HG02759 (cell line): ENCODE results near the gene HAPLN3.

ENCODE experiments used
- ATAC-seq: cut with Tn5 transposase; IDR thresholded peaks from one replicate; pipeline ENCODE4 v1.9.1; 2021; ENCODE audit warnings: mild to moderate bottlenecking, moderate library complexity; ENCODE audit not compliant: unreplicated experiment

HAPLN3 gene

DNA sequence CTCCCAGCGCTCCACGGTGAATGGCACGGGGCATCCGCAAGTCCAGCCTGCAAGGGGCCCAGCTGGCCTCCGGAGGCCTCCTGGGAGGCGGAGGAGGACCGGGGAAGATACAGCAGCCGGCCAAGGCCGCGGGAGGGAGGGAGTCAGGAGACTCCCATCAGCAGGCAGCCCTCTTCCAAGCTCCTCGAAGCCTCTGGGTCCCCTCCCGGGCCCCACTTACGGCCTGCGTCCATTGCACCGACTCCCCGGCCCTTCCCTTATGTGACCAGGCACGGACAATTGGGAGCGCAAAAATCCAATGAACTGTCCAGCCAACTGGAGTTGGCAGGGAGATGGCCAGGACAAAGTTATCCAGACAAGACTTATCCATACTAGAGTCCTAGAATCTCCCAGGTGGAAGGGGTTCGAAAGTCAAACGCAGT is 17.2 kb upstream of the HAPLN3 start:
- no peak for ATAC-seq

DNA sequence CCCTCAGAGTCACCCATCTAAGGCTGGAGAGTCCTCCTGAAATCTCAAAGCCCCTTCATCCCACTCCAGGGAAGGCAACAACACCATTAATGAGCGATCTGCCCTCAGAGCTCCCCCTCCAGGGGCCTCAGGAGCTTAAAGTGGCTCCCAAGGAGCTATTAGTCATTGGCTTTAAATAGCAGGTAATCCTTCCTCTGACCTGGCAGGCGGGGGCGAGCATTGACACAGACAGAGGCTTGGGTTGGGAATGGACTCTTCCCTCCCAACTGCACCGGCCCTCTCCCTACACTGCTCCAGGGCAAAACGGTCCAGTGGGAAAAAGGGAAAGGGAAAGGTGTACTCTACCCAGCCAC is 16.4 kb upstream of the HAPLN3 start:
- ATAC-seq = no peak

DNA sequence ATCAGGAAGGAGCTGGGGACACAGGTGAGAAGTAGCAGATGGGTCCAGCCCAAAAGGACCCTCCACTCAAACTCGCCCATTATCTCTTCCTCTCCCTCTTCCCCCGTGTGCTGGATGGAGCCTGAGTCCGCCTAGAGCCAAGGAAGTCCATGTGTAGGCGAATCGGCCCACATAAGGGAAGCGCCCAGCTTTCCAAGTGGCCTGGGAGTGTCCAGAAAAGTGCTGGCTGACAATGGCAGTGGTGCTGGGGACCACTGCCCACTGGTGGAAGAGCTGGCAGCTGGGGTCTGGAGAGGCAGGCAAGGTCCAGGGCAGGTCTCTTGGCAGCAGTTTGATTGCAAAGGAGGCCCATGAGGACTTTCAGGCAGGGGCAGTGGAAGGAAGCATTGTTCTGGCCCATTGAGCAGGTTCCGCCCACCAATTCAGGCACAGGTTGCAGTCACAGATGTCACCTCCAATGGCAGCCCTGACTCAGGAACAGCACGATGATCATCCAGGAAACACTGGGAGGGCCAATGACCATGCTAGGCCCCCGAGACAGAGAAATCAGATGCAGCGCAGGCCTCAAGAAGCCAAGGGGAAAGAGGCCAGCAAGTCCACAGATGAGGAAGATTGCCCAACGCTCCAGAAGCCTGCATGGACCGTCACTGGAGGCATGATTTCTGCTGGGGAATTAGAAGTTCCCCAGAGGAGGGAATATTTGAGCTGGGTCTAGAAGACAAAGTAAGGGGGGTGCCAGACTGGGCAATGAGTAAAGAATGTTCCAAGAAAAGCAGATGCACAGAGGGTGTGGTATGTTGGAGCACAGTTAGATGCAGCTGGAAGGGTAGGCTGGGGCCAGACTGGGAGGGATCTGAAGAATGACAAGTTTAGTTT is 14.8 kb upstream of the HAPLN3 start:
- ATAC-seq = no peak

DNA sequence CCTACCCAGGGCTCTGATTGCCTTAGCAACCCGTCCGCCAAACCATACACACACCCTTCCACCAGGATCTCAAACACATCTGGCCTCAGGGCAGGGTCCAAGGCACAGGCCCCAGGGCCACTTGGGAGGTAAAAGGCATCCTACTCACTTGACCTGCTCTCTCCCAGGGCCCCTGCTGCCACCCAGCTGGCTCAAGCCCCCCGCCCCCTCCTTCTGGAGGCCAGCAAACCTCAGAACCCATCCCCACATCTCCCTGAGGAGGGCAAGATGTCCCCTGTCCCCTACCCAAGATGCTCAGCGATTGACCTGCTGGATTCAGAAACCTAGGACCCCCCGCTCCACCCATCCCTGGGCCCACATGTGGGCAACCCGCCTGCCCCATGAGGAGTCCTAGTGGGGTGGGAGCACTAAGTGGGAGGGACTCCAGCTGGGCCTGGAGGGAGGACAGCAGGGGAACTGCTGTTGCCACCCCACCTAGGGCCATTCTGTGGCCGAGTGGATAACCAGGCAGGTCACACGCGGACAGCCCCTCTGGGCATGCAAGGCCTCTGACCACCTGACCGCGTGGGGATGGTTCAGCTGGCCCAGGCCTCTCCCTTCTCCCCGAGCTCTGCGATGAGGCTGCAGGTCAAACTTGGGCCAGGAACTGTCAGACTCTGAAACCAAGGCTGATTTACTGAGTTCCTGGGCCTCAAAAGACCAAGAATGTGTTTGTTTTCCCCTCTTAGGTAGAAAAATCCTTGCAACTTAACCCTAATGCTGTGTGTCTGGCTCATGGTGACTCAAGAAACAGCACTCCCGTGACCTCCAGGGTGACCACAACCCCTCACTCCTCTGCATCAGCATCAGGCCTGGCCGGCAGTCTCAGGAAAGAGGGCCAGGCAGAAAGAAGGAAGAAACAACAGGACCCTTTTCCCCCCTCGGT is 13.6 kb upstream of the HAPLN3 start:
- no peak for ATAC-seq

DNA sequence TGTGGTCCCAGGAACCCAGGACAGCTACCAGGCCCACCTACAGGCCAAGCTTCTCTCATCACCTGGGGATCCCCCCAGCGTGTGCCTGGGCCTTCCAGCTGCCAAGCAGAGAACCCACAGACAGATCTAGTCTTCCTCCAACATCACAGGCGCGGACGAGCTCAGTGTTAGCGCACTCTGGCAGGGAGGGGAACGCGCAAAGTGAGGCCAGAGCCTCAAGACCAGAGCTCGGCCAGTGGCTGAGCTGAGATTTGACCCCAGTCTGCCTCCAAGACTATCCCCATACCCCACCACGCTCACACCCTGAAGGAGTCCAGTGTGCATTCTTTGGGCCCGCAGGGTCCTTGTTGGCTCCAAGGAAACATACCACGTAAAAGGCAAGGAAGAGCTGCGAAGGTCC is 12.8 kb upstream of the HAPLN3 start:
- ATAC-seq = no peak

DNA sequence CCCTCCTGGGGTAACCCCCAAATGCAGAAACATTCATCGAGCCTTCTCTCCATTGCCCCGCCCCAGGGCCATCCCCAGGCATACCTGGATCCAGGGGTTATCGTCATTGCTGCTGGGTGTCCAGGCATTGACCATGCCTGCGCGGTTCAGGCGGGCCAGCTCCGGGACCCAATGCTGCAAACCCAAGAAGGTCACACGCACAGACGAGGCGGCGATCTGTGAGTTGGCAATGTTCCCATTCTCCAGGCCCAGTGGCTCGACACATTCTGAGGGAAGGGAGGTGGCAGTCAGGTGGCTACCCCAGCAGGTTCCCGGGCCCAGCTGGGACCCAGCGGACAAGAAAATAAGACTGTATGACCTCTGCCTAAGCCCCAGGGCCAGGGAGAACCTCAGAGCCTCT is 11.8 kb upstream of the HAPLN3 start:
- ATAC-seq = no peak

DNA sequence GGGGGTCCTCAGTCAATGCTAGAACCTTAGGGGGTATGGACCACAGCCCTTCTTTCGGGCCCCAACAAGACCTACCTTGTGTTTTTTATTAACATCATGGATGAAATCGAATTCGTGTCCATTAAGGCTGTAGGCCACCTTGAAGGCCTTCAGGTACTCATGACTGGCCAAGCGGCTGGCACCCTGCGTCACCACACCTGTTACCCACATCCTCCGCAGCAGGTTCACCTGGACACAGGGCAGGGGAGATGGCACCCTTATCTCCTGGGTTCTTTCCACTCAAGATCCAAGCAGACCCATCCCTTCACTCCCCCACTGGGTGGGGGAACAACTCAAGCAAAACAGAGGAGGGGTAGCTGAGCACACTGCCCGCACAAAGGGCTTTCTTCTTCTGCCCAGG is 11.2 kb upstream of the HAPLN3 start:
- no peak for ATAC-seq

DNA sequence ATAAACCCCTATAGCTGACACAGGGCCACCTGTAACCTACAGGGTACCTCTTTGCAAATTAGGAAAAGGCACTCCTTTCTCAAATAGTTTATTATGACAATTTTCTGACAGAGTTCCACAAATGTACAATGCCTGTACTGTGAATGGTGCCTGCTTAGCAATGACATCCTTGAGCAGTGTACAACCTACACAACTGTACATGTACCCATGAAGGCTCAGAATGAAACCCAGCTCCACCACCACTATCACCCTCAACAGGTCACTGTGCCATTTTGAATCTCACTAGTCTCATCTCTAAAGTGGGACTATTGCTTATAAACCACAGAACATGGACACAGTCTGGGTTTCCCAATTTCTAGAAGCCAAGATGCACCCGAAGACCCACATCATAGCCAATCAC is 10.8 kb upstream of the HAPLN3 start:
- ATAC-seq = no peak

DNA sequence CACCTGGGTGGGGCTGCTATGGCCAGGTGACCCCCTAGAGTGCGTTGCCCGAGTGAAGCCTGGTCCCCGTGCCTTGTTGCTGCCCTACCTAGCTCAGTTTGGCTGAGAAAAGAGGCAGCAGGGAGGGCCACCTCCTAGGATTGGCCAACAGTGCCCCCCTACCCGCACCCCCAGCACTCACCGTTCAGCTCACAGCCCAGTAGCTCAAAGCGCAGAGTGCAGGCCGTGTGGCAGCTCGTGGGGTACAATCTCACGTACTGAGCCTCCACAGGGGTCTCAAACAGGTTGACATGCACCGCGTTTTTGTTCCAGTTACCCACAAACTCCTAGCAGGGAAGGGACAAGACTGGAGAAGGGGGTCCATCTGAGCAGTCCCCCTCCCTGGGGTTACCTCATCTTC is 10.2 kb upstream of the HAPLN3 start:
- ATAC-seq = no peak

DNA sequence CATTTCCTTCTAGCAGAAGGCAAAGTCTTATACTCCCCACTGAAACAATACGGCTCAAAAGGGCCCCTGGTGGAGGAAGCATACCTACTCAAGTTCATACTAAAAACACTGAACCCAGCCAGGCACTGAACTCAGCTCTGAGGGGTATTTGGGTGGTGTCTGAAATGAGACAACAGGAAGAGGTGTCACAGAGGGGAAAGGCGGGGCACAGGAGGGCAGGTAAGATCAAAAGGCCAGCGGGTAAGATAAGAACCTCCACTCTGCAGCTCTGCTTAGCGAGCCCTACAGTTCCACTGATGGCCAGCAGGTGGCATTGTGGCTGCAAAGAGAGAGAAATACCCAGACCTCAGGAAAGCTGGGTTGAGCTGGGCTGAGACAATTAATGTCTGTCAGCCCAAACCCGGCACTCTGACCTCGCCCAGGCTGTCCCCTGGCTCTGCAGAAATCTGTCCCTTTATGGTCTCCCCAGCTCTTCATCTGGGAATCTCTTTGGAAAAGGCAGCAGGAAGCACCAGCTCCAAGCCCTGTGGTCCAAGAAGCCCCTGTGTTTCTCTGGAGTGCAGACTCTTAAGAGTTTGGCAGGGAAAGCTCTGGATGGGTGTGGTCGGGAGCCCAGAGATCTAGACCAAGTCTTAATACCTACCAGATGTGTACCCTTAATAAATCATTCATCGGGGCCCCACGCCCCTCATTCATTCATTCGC is 9.4 kb upstream of the HAPLN3 start:
- ATAC-seq = peak; percentile 88

DNA sequence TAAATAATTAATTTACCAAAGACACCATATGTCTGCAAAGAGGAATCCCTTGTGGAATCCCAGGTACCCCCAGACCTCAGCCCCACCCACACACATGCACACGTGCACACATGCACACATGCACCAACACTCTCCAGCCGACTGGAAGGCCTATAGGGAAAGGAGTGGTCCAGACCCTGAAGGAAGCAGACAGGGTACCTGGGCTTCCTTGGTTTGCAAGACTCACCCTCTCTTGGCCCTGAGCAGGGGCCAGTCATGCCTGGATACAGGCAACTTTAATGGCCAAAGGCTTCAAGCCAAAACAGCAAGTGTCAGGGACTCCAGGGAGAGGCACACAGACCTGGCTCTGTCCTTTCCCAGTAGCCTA is 8.9 kb upstream of the HAPLN3 start:
- no peak for ATAC-seq

DNA sequence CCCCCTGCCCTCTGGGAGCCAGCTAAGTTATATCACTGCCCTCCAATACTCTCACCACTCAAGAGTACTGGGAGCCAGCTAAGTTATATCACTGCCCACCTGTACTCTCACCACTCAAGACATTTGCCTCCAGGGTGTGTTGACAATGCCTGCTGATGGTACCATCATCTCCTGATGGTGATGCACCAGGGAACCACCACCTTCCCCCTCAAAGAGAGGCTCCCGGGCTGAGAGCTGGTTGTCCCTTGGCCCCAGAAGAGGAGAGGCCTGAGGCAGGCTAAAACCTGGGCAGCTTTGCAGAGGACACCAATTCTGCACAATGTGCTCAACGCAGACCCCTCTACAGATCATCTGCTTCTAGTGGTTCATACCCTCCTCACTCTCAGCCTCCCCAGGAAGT is 7.5 kb upstream of the HAPLN3 start:
- no peak for ATAC-seq

DNA sequence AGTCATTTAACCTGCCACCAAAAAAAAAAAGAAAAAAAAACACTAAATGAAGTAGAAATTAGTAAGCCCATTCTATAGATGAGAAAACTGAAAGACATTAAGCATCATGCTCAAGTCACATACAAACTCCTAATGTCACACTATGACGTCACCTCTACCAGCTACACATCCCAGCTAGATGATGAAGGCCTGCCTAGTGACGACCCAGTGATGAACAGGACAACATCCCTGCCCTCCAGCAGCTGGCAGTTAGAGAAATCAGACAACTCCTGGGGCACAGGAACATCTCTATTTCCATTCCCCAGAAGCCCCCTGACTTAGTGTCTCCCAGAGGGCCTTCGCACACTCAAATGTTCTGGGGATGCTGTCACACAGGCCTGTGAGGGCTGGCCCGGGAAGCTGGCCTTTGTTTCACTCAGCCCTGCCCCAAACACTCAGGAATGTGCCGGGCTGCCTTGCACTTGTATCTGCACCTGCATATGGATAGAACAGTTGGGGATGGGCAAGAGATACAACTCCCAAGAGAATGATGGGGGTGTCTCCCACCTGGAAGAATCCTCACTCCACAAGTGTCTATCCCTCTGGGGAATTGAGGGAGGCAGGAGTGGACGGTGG is 7.0 kb upstream of the HAPLN3 start:
- ATAC-seq = no peak

DNA sequence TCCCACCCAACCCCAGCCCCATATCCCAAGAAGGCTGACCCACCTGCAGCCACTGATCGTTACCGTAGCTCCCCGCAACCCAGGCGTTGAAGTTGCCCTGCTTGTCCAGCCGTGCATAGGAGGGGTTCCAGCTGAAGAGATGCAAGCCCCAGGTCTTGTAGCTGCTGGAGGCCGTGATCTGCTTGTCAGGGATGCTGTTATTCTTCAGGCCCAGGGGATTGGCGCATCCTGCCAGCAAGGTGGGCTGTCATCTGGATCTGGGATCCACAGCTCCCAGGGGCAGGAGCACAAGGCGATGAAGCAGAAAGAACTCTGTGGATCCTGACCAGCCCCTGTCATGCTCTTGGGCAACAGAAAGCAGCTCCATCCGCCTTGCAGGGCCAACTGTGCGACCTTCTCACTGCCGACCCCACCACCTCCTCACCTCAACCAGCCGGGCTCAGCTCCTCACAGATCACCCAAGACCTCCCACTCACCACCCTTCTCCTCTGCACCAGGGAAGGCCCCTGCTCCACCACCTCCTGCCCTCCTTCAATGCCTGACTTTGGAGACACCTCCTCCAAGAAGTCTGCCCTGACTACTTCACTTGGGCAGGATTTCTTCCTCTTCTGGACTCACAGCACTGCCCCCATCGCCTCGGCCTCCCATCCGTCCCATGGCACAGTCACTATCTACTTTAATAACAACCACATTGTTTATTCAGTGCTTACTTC is 6.3 kb upstream of the HAPLN3 start:
- no peak for ATAC-seq

DNA sequence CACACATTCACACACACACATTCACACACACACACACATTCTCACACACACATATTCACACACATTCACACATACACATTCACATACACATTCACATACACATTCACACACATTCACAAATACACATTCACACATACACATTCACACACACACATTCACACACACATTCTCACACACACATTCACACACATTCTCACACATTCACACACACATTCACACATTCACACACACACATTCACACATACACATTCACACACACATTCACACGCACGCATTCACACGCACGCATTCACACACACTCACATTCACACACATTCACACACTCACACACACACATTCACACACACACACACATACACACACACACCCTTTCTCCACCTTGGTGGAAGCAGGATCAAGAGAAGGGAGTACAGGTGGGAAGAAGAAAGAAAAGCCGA is 5.7 kb upstream of the HAPLN3 start:
- no peak for ATAC-seq

DNA sequence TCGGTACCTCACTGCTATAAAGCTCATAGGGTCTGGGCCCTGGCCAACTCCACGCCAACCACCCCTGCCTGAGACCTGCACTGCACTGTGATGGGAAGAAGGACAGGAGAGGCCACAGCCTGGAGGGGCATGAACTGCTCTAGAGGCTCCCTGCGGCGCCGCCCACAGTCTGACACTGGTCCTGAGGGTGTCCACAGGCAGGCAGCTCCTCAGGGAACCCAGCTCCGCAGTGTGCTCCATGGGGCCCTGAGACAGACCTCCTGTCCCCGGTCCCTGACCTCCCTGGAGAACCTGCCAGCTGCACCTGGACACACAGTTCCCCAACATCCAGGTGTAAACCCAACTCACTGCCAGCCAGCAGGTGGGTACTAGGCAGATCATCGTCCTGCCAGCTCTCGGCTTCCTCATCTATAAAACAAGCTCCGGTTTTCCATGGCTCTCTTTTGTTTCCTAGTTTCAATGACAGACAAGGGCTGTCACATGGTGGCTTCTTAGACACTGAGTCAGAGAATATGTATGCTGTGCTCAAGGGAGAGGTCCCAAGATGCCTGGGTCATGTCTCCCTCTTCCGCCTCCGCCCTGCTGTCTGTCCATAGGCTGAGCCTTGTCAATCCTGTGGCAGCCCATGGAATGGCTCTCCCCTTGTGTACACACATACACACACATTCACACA is 5.1 kb upstream of the HAPLN3 start:
- ATAC-seq = no peak

DNA sequence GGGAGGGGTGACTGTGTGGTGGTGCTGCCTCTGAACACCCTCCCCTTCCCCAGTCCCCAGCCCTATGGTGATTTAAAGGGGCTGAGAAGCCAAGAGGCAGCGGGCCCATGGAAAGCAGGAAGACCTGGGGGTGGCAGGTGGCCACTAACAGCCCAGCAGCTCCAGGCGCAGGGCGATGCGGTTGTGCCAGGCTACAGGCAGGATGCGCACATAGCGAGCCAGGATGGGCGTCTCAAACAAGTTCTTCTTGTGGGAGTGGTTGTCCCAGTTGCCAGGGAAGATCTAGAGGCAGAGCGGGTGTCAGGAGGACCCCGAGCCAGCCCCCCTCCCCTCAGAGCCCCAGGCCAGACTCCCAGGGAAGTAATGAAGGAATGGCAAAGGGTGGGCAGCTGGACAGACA is 3.9 kb upstream of the HAPLN3 start:
- no peak for ATAC-seq

DNA sequence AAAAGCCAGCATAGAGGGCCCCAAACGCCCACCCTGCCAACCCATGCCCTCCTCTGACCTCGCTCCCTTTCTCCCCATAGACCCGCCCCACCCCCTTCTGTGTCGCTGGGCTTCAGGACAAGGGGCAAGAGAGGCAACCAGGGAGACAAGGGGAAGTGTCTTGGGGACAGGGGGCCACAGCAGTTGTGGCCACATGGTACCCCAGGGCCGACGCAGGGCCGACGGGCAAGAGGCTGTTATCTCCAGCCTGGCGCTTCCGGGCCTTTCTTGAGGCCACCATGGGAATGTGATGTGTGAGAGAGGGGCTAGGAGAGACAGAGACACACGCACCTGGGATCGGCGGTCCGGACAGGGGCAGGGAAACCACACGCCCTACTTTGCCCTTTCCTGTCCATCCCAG is 3.4 kb upstream of the HAPLN3 start:
- no peak for ATAC-seq

DNA sequence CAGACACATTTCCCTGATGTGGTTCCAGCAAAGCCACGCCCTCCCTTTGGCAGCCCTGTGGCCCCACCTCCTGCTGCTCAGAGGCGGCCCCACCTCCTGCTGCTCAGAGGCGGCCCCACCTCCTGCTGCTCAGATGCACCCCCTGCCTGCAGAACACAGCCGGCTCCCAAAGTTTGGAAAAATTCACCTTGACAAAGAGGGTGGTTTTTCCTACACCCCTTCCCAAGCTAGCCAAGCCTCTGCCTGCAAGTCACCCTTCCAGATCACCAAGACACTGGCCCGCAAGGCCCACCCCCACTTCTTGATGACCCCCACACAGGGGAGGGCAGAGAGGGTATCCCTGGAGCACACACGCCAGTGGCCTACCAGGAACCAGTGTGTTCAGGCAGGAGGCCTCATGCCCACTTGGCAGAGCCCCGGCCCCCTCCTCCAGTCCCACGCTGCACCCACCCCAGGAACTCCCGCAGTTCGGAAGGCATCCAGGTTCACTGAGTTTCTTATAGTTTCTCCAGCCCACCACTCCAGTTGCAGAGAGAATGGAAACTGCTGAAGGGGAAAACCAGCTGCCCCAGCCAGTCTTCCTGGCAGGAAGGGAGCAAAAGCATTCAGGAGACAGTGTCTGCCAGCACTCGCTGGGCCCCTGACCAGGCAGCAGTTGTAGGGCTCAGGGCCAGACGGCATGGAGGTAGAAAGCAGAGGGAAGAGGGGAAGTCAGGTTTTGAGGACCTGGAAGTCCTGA is 2.3 kb upstream of the HAPLN3 start:
- ATAC-seq = no peak
